Measurements from ENCODE around the gene DAPK1. TPM values are rescaled to one million over a fixed set of nuclear protein-coding genes. Genes with fewer than 3 reads are reported as not detected.

DAPK1 gene
- total and polyA plus RNA-seq, 5 donors from 2014 or later = 0.14 to 3.5 (median 0.42) TPM; not detected in 2

DNA sequence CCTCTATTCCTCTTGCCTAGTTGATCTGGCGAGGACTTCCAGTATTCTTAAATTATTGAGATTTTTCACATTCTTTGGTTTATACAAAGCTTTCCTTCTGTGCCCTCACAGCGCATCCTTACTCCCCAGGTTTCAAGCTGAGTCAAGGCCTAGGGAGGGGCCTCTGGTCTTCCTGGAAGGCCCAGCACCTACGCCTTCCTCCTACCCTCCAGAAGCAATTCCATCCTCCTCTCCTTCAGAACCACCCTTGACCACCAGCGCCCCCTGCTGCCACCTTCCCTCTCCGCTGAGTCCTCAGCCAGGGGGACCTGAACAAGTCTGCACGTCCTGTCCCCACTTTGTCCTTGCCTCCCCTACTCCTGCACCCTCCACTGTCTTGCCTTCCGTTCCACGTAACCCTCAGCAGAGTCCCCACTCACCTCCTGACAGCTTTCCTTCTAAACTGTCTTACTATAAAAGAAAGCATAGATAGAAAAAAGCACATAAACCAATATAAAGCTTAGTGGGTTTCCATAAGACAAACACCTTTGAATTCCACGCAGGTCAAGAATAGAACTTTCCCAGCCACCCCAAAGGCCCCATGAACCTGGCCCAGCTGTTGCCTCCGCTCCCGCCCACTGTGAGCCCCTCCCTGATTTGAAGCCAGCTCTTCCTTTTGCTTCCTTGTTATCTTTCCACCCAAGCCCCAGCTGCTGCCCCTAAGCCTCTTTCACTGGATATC lies 165.3 kb downstream of the DAPK1 start:
- DNase-seq = peak in 1 of 3 donors; percentile 13

DNA sequence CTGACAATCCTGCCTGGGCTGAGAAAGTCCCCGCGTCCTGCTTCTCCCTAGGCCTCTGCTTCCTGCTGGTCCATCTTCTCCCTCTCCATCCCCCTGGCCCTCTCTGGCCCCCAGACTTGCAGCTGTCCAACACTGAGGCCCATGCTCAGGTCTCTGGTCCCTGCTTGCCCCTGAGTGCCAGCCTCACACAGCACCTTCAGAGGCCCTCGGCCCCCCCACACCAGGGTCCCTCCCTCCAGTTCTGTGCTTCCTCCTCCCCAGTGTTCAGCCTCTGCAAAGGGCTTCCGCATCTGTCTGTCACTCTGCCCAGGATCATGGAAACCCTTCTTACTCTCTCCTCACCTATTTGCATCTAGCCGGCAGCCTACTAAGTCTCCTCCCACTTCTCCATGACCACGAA lies 165.9 kb downstream of the DAPK1 start:
- Histone ChIP-seq H3K4me3 (ENCODE audit: low read depth, low read length) (no peak overlapping the region), H3K27me3 (ENCODE audit: control insufficient read depth, insufficient read depth, low read length) (no peaks in the 10 kb centered on the region), H3K9me3 (ENCODE audit: control insufficient read depth in 2 of 2, low read length in 2 of 2) (peaks cover 0 to 4% of the 10 kb centered on the region in 2 experiments), H3K4me1 (ENCODE audit: control insufficient read depth, insufficient read depth, low read length, poor library complexity, severe bottlenecking) (no peaks in the 10 kb centered on the region), H3K27ac (ENCODE audit: insufficient read depth, low read length, poor library complexity, severe bottlenecking) (no peak overlapping the region), H3K36me3 (ENCODE audit: control insufficient read depth, insufficient read depth, low read length) (no peaks in the 10 kb centered on the region)
- H3K27ac Mint-ChIP-seq = no peak overlapping the region
- H3K36me3 Mint-ChIP-seq = no peaks in the 10 kb centered on the region
- H3K4me3 Mint-ChIP-seq = peak overlapping the region in 1 of 4 donors; percentile 40
- peaks cover 0 to 5% (median 0%) of the 10 kb centered on the region in 7 donors for H3K9me3 Mint-ChIP-seq
- DNase-seq (no peak), ATAC-seq (ENCODE audit: low read depth in 2 of 2) (no peak)
- H3K27me3 Mint-ChIP-seq = no peaks in the 10 kb centered on the region
- H3K4me1 Mint-ChIP-seq = no peaks in the 10 kb centered on the region

More for the DNA sequence above, 165.3 kb downstream of the DAPK1 start:
- H3K27ac ChIP-seq (ENCODE audit: insufficient read depth, low read length, poor library complexity, severe bottlenecking) = no peak overlapping the region
- H3K36me3 ChIP-seq (ENCODE audit: control insufficient read depth, insufficient read depth, low read length) = no peaks in the 10 kb centered on the region
- Mint-ChIP-seq H3K9me3 (peaks cover 0 to 5% (median 0%) of the 10 kb centered on the region in 7 donors), H3K4me1 (no peaks in the 10 kb centered on the region), H3K36me3 (no peaks in the 10 kb centered on the region), H3K27ac (no peak overlapping the region), H3K27me3 (no peaks in the 10 kb centered on the region), H3K4me3 (peak overlapping the region in 1 of 4 donors; percentile 40)
- H3K9me3 ChIP-seq (ENCODE audit: control insufficient read depth in 2 of 2, low read length in 2 of 2) = peaks cover 0 to 4% of the 10 kb centered on the region in 2 experiments
- H3K4me3 ChIP-seq (ENCODE audit: low read depth, low read length) = no peak overlapping the region
- H3K4me1 ChIP-seq (ENCODE audit: control insufficient read depth, insufficient read depth, low read length, poor library complexity, severe bottlenecking) = no peaks in the 10 kb centered on the region
- no peaks in the 10 kb centered on the region for H3K27me3 ChIP-seq (ENCODE audit: control insufficient read depth, insufficient read depth, low read length)
- no peak for ATAC-seq (ENCODE audit: low read depth in 2 of 2)

DNA sequence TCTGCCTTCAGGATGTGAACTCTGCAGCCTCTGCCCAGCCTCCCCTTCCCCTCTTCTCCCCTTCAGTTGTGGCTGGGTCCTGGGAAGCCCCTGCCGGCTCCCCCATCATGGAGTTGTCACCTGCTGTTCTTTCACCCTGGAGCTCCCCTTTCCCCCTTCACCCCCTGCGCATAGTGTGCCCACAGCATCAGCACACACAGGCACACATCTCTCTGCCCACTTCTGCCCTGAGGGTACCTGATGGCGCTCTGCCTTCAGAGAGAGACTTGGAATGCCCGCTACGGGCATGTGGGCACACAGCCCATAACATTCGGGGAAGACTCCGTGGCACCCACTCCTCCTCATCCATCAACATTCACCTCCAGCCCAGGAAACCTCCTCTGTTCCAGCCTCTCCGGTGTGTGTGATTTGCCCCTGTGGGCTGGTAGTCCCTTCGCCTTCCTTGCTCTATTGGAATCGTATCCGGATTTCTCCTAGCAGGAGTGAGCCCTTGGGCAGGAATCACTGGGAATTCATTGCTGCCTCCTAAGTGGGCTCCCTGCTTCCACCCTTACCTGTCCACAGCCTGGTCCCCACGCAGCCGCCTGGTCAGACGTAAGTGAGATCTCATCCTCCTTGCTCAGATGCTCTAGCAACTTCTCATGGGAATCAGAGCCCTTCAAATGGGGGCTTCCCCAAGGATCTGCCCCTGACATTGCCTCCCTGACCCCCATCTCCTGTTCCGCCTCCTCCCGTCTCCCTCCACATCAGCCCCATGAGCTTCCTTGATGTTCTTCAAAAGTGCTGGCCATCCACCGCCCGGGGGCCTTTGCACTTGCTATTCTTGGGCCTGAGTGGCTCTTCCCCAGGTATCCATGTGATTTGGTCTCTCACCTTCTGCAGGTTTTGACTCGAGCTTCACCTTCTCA lies 166.7 kb downstream of the DAPK1 start:
- no peaks in the 10 kb centered on the region for H3K36me3 ChIP-seq (ENCODE audit: control insufficient read depth, insufficient read depth, low read length)

GRCh38 chr9:87665505-87665904 lies 167.8 kb downstream of the DAPK1 start:
- Histone ChIP-seq H3K4me1 (ENCODE audit: control insufficient read depth, insufficient read depth, low read length, poor library complexity, severe bottlenecking) (no peaks in the 10 kb centered on the region), H3K4me3 (ENCODE audit: low read depth, low read length) (no peak overlapping the region), H3K36me3 (ENCODE audit: control insufficient read depth, insufficient read depth, low read length) (no peaks in the 10 kb centered on the region), H3K27ac (ENCODE audit: insufficient read depth, low read length, poor library complexity, severe bottlenecking) (no peak overlapping the region), H3K27me3 (ENCODE audit: control insufficient read depth, insufficient read depth, low read length) (no peaks in the 10 kb centered on the region), H3K9me3 (ENCODE audit: control insufficient read depth in 2 of 2, low read length in 2 of 2) (peaks cover 0 to 4% of the 10 kb centered on the region in 2 experiments)
- no peaks in the 10 kb centered on the region for H3K4me1 Mint-ChIP-seq
- no peak for ATAC-seq (ENCODE audit: low read depth in 2 of 2)
- DNase-seq = no peak
- H3K27ac Mint-ChIP-seq = no peak overlapping the region
- peaks cover 4% of the 10 kb centered on the region for H3K27me3 Mint-ChIP-seq
- H3K36me3 Mint-ChIP-seq = no peaks in the 10 kb centered on the region
- no peak overlapping the region for H3K4me3 Mint-ChIP-seq
- peaks cover 0 to 5% (median 0%) of the 10 kb centered on the region in 7 donors for H3K9me3 Mint-ChIP-seq

More for the DNA sequence above, 166.7 kb downstream of the DAPK1 start:
- no peak overlapping the region for H3K27ac ChIP-seq (ENCODE audit: insufficient read depth, low read length, poor library complexity, severe bottlenecking)
- Mint-ChIP-seq H3K27ac (no peak overlapping the region), H3K4me3 (no peak overlapping the region), H3K9me3 (peaks cover 0 to 5% (median 0%) of the 10 kb centered on the region in 7 donors), H3K36me3 (no peaks in the 10 kb centered on the region), H3K4me1 (no peaks in the 10 kb centered on the region), H3K27me3 (peaks cover 4% of the 10 kb centered on the region)
- H3K9me3 ChIP-seq (ENCODE audit: control insufficient read depth in 2 of 2, low read length in 2 of 2) = peaks cover 0 to 4% of the 10 kb centered on the region in 2 experiments
- no peaks in the 10 kb centered on the region for H3K27me3 ChIP-seq (ENCODE audit: control insufficient read depth, insufficient read depth, low read length)
- H3K4me1 ChIP-seq (ENCODE audit: control insufficient read depth, insufficient read depth, low read length, poor library complexity, severe bottlenecking) = no peaks in the 10 kb centered on the region
- DNase-seq = no peak
- ATAC-seq (ENCODE audit: low read depth in 2 of 2) = no peak
- H3K4me3 ChIP-seq (ENCODE audit: low read depth, low read length) = no peak overlapping the region

- DNase-seq (peak in 1 of 3 donors; percentile 16), ATAC-seq (ENCODE audit: low read depth in 2 of 2) (no peak)
- Histone ChIP-seq H3K27me3 (ENCODE audit: control insufficient read depth, insufficient read depth, low read length) (no peaks in the 10 kb centered on the region), H3K27ac (ENCODE audit: insufficient read depth, low read length, poor library complexity, severe bottlenecking) (no peak overlapping the region), H3K36me3 (ENCODE audit: control insufficient read depth, insufficient read depth, low read length) (no peaks in the 10 kb centered on the region), H3K4me3 (ENCODE audit: low read depth, low read length) (no peak overlapping the region), H3K4me1 (ENCODE audit: control insufficient read depth, insufficient read depth, low read length, poor library complexity, severe bottlenecking) (no peaks in the 10 kb centered on the region), H3K9me3 (ENCODE audit: control insufficient read depth in 2 of 2, low read length in 2 of 2) (peaks cover 0 to 4% of the 10 kb centered on the region in 2 experiments)
- Mint-ChIP-seq H3K4me1 (no peaks in the 10 kb centered on the region), H3K36me3 (no peaks in the 10 kb centered on the region), H3K4me3 (no peak overlapping the region), H3K9me3 (peaks cover 0 to 5% (median 0%) of the 10 kb centered on the region in 7 donors), H3K27me3 (peaks cover 4% of the 10 kb centered on the region), H3K27ac (no peak overlapping the region)
Measured at GRCh38 chr9:87667164-87667738, 169.6 kb downstream of the DAPK1 start.

DNA sequence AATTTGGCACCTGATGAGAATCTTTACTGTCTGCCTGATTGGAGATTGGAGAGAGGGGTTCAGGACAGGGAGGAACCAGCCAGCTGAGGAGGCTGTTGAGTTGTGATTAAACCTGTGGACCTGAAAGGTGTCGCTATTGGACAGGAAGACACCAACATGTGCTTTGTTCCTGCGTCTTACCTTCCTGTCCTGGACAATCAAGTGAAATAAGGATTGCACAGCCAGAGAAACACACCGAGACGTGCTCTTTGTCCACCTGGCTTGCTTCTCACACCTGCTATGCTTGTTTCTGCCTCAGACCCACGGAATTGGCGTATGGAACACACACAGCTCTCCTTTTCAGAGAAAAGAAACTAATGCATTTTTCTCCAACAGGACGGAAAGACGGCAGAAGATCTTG lies 170.6 kb downstream of the DAPK1 start:
- Histone ChIP-seq H3K27me3 (ENCODE audit: control insufficient read depth, insufficient read depth, low read length) (no peaks in the 10 kb centered on the region), H3K4me1 (ENCODE audit: control insufficient read depth, insufficient read depth, low read length, poor library complexity, severe bottlenecking) (no peaks in the 10 kb centered on the region), H3K36me3 (ENCODE audit: control insufficient read depth, insufficient read depth, low read length) (no peaks in the 10 kb centered on the region), H3K27ac (ENCODE audit: insufficient read depth, low read length, poor library complexity, severe bottlenecking) (no peak overlapping the region), H3K4me3 (ENCODE audit: low read depth, low read length) (no peak overlapping the region), H3K9me3 (ENCODE audit: control insufficient read depth in 2 of 2, low read length in 2 of 2) (peaks cover 0 to 4% of the 10 kb centered on the region in 2 experiments)
- Mint-ChIP-seq H3K4me1 (no peaks in the 10 kb centered on the region), H3K27me3 (peaks cover 4% of the 10 kb centered on the region), H3K27ac (no peak overlapping the region), H3K4me3 (no peak overlapping the region), H3K9me3 (peaks cover 0 to 5% (median 0%) of the 10 kb centered on the region in 7 donors), H3K36me3 (no peaks in the 10 kb centered on the region)
- ATAC-seq (ENCODE audit: low read depth in 2 of 2) (no peak), DNase-seq (no peak)

- H3K27ac Mint-ChIP-seq = no peak overlapping the region
- H3K36me3 ChIP-seq (ENCODE audit: control insufficient read depth, insufficient read depth, low read length) = no peaks in the 10 kb centered on the region
- H3K4me3 Mint-ChIP-seq = no peak overlapping the region
- peaks cover 0 to 5% (median 0%) of the 10 kb centered on the region in 7 donors for H3K9me3 Mint-ChIP-seq
- no peaks in the 10 kb centered on the region for H3K27me3 ChIP-seq (ENCODE audit: control insufficient read depth, insufficient read depth, low read length)
- no peaks in the 10 kb centered on the region for H3K36me3 Mint-ChIP-seq
- H3K27me3 Mint-ChIP-seq = peaks cover 4% of the 10 kb centered on the region
- H3K4me1 Mint-ChIP-seq = no peaks in the 10 kb centered on the region
- ATAC-seq (ENCODE audit: low read depth in 2 of 2) = no peak
- H3K27ac ChIP-seq (ENCODE audit: insufficient read depth, low read length, poor library complexity, severe bottlenecking) = no peak overlapping the region
- no peak for DNase-seq
- peaks cover 0 to 4% of the 10 kb centered on the region in 2 experiments for H3K9me3 ChIP-seq (ENCODE audit: control insufficient read depth in 2 of 2, low read length in 2 of 2)
- no peaks in the 10 kb centered on the region for H3K4me1 ChIP-seq (ENCODE audit: control insufficient read depth, insufficient read depth, low read length, poor library complexity, severe bottlenecking)
- no peak overlapping the region for H3K4me3 ChIP-seq (ENCODE audit: low read depth, low read length)
Measured at GRCh38 chr9:87668722-87669121, 171.1 kb downstream of the DAPK1 start.

Data from CD4-positive, CD25-positive, alpha-beta regulatory T cell (primary cell).